ENCODE data around the gene MISP3. TPM values are rescaled to one million over a fixed set of nuclear protein-coding genes. Genes with fewer than 3 reads are reported as not detected.
"Not testable (repeated sequence)": the region's sequence is repeated elsewhere in the genome, so short reads cannot be mapped to it uniquely, and the experiment has no call there.

Gene MISP3
- total RNA-seq, 1 donor from 2014 or later: not detected

DNA sequence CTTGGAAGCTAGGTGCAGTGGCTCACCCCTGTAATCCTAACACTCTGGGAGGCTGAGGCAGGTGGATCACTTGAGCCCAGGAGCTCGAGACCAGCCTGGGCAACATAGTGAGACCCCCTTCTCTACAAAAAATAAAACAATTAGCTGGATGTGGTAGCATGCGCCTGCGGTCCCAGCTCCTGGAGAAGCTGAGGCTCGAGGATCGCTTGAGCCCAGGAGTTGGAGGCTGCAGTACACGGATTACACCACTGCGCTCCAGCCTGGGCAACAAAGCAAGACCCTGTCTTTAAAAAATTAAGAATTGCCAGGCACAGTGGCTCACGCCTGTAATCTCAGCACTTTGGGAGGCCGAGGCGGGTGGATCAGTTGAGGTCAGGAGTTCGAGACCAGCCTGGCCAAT, 21.6 kb upstream of the MISP3 start:
- H3K27ac Mint-ChIP-seq (ENCODE audit: unreplicated experiment): not testable (repeated sequence)

DNA sequence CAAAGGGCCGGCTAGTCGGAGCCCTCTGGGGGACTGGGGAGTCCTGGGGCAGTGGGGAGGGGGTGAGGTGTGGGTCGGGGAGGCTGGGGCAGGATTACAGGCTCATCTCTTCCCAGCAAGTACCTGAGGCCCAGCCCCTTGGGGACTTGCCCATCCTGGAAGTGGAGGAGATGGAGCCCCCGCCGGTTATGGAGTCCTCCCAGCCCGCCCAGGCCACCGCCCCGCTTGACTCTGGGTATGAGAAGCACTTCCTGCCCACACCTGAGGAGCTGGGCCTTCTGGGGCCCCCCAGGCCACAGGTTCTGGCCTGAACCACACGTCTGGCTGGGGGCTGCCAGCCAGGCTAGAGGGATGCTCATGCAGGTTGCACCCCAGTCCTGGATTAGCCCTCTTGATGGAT, 20.6 kb upstream of the MISP3 start:
- Mint-ChIP-seq H3K4me1 (ENCODE audit: unreplicated experiment) (no peaks in the 10 kb centered on the region), H3K27ac (ENCODE audit: unreplicated experiment) (no peak overlapping the region), H3K36me3 (ENCODE audit: low read depth, unreplicated experiment) (peaks cover 4% of the 10 kb centered on the region), H3K9me3 (ENCODE audit: unreplicated experiment) (no peaks in the 10 kb centered on the region), H3K4me3 (ENCODE audit: unreplicated experiment) (no peak overlapping the region), H3K27me3 (ENCODE audit: unreplicated experiment) (peaks cover 6% of the 10 kb centered on the region)
- DNase-seq (ENCODE audit: low spot score): no peak
- TF ChIP-seq, protein P1, sequence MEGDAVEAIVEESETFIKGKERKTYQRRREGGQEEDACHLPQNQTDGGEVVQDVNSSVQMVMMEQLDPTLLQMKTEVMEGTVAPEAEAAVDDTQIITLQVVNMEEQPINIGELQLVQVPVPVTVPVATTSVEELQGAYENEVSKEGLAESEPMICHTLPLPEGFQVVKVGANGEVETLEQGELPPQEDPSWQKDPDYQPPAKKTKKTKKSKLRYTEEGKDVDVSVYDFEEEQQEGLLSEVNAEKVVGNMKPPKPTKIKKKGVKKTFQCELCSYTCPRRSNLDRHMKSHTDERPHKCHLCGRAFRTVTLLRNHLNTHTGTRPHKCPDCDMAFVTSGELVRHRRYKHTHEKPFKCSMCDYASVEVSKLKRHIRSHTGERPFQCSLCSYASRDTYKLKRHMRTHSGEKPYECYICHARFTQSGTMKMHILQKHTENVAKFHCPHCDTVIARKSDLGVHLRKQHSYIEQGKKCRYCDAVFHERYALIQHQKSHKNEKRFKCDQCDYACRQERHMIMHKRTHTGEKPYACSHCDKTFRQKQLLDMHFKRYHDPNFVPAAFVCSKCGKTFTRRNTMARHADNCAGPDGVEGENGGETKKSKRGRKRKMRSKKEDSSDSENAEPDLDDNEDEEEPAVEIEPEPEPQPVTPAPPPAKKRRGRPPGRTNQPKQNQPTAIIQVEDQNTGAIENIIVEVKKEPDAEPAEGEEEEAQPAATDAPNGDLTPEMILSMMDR (IDR thresholded peaks at IDR 0.05; ENCODE audit: unreplicated experiment): no peak

More for the DNA sequence above, 21.6 kb upstream of the MISP3 start:
- not testable (repeated sequence) for H3K4me3 Mint-ChIP-seq (ENCODE audit: unreplicated experiment); H3K4me1 Mint-ChIP-seq (ENCODE audit: unreplicated experiment); H3K9me3 Mint-ChIP-seq (ENCODE audit: unreplicated experiment); H3K27me3 Mint-ChIP-seq (ENCODE audit: unreplicated experiment); DNase-seq (ENCODE audit: low spot score); H3K36me3 Mint-ChIP-seq (ENCODE audit: low read depth, unreplicated experiment)
- TF ChIP-seq, protein P1 (IDR thresholded peaks at IDR 0.05; ENCODE audit: unreplicated experiment): peak; percentile 12

DNA sequence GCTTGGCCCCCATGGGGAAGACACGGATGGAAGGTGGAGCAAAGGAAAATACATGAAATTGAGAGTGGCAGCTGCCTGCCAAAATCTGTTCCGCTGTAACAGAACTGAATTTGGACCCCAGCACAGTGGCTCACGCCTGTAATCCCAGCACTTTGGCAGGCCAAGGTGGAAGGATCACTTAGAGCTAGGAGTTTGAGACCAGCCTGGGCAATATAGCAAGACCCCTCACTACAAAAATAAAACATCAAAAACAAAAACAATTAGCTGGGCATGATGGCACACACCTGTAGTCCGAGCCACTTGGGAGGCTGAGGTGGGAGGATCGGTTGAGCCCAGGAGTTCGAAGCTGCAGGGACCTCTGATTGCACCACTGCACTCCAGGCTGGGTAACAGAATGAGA, 20.1 kb upstream of the MISP3 start:
- Mint-ChIP-seq H3K4me3 (ENCODE audit: unreplicated experiment) (no peak overlapping the region), H3K9me3 (ENCODE audit: unreplicated experiment) (no peaks in the 10 kb centered on the region), H3K27ac (ENCODE audit: unreplicated experiment) (no peak overlapping the region), H3K27me3 (ENCODE audit: unreplicated experiment) (peaks cover 7% of the 10 kb centered on the region), H3K36me3 (ENCODE audit: low read depth, unreplicated experiment) (peaks cover 4% of the 10 kb centered on the region), H3K4me1 (ENCODE audit: unreplicated experiment) (no peaks in the 10 kb centered on the region)
- TF ChIP-seq, protein P1 (IDR thresholded peaks at IDR 0.05; ENCODE audit: unreplicated experiment): no peak
- DNase-seq (ENCODE audit: low spot score): no peak

DNA sequence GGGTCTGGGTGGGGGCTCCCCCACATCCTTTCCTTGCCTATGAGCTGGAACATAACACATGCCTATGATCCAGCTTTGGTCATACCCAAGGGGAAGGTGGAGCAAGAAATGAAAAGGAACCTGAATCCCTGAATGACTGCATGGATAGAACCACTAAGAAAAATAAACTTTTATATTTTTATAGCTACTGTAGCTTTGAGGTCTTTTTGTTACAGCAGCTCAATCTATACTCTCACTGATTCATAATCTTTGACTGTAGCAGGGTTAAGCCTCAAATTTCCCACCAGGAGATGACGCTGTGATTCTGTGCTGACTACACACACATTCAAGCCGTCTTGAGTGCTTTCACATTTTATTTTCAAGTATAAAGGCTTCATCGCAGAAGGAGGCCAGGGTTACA, 19.6 kb upstream of the MISP3 start:
- H3K9me3 Mint-ChIP-seq (ENCODE audit: unreplicated experiment): no peaks in the 10 kb centered on the region
- no peaks in the 10 kb centered on the region for H3K4me1 Mint-ChIP-seq (ENCODE audit: unreplicated experiment)
- no peak overlapping the region for H3K27ac Mint-ChIP-seq (ENCODE audit: unreplicated experiment)
- peaks cover 4% of the 10 kb centered on the region for H3K36me3 Mint-ChIP-seq (ENCODE audit: low read depth, unreplicated experiment)
- TF ChIP-seq, protein P1 (IDR thresholded peaks at IDR 0.05; ENCODE audit: unreplicated experiment): no peak
- H3K4me3 Mint-ChIP-seq (ENCODE audit: unreplicated experiment): no peak overlapping the region
- H3K27me3 Mint-ChIP-seq (ENCODE audit: unreplicated experiment): peaks cover 7% of the 10 kb centered on the region
- DNase-seq (ENCODE audit: low spot score): no peak

DNA sequence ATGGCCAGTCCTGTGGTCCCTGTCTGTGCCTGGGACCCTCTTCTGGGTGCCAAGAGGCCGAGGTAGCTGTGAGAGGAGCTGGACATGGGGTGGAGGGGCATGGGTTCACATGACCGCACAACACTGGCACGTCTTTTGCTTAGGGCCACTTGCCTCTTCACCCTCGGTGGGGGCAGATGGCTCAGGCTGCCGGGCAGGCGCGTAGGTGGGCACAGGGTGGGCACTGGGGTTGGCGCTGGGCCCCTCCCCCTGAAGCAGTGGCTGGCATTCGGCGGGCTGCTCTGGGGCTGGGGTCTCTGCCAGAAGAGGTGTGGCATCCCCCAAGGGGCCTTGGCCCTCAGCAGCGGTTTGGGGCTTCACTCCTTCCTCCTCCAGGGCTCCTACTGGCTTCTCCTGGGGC, 19.1 kb upstream of the MISP3 start:
- no peak overlapping the region for H3K4me3 Mint-ChIP-seq (ENCODE audit: unreplicated experiment)
- H3K27ac Mint-ChIP-seq (ENCODE audit: unreplicated experiment): no peak overlapping the region
- H3K36me3 Mint-ChIP-seq (ENCODE audit: low read depth, unreplicated experiment): peaks cover 4% of the 10 kb centered on the region
- DNase-seq (ENCODE audit: low spot score): no peak
- no peaks in the 10 kb centered on the region for H3K9me3 Mint-ChIP-seq (ENCODE audit: unreplicated experiment)
- peaks cover 8% of the 10 kb centered on the region for H3K27me3 Mint-ChIP-seq (ENCODE audit: unreplicated experiment)
- peaks cover 4% of the 10 kb centered on the region for H3K4me1 Mint-ChIP-seq (ENCODE audit: unreplicated experiment)
- TF ChIP-seq, protein P1 (IDR thresholded peaks at IDR 0.05; ENCODE audit: unreplicated experiment): no peak
